WTC11 (cell line): Measurements from ENCODE around the gene SPOP. TPM values are rescaled to one million over a fixed set of nuclear protein-coding genes. Genes with fewer than 3 reads are reported as not detected.

Experiments
- ATAC-seq: fragments of 200-7000 bp; cut with Tn5 transposase; 2 replicates; pipeline ENCODE4 v1.10.0; 2021; ENCODE audit warnings: mild to moderate bottlenecking, moderate library complexity
- CTCF ChIA-PET: fragments of 300-600 bp; sonication (Branson Sonifier 250); formaldehyde crosslinking; loops from one replicate; lab custom pipeline; 2021; ENCODE audit warnings: antibody characterized with exemption; lab: Charles Lee
- POLR2A ChIA-PET: fragments of 350-600 bp; sonication (Branson Sonifier 250); formaldehyde crosslinking; loops from one replicate; lab custom pipeline; 2021; ENCODE audit warnings: antibody characterized with exemption; lab: Charles Lee
- DNase-seq: peaks from one replicate; pipeline ENCODE4 v3.0.0; 2021; ENCODE audit warnings: low spot score
- H3K27ac Mint-ChIP-seq: 2 replicates; pipeline ENCODE4 v1.8.0; 2021; ENCODE audit warnings: mixed read lengths
- H3K27me3 Mint-ChIP-seq: 2 replicates; pipeline ENCODE4 v1.8.0; 2021; ENCODE audit warnings: low read depth, mild to moderate bottlenecking, moderate library complexity, mixed read lengths
- H3K36me3 Mint-ChIP-seq: 2 replicates; pipeline ENCODE4 v1.8.0; 2021; ENCODE audit warnings: mixed read lengths
- H3K4me1 Mint-ChIP-seq: 2 replicates; pipeline ENCODE4 v1.8.0; 2022; ENCODE audit warnings: mixed read lengths
- H3K4me3 Mint-ChIP-seq: 2 replicates; pipeline ENCODE4 v1.8.0; 2021; ENCODE audit warnings: mild to moderate bottlenecking, moderate library complexity, mixed read lengths
- H3K9me3 Mint-ChIP-seq: 2 replicates; pipeline ENCODE4 v1.8.0; 2021; ENCODE audit warnings: mixed read lengths
- AFF4 ChIP-seq: sonication (generic); formaldehyde crosslinking; IDR thresholded peaks from 2 replicates; pipeline ENCODE4 v1.8.1; 2023; ENCODE audit warnings: mild to moderate bottlenecking, missing genetic modification reagents, borderline replicate concordance
- AR ChIP-seq: fragments of 250-450 bp; sonication (Bioruptor Pico); IDR thresholded peaks from 2 replicates; pipeline ENCODE4 v1.9.0; 2021; ENCODE audit warnings: mild to moderate bottlenecking
- E2F4 ChIP-seq: sonication (generic); formaldehyde crosslinking; IDR thresholded peaks from 2 replicates; pipeline ENCODE4 v1.8.1; 2022; ENCODE audit warnings: low read depth, mild to moderate bottlenecking, moderate library complexity, missing genetic modification reagents, borderline replicate concordance
- FOXK1 ChIP-seq: sonication (generic); formaldehyde crosslinking; IDR thresholded peaks from 2 replicates; pipeline ENCODE4 v1.8.0; 2022; ENCODE audit warnings: mild to moderate bottlenecking, moderate library complexity, missing genetic modification reagents
- FOXP4 ChIP-seq: sonication (generic); formaldehyde crosslinking; IDR thresholded peaks from 2 replicates; pipeline ENCODE4 v1.8.0; 2022; ENCODE audit warnings: mild to moderate bottlenecking, missing genetic modification reagents
- JUN ChIP-seq: sonication (generic); formaldehyde crosslinking; IDR thresholded peaks from 2 replicates; pipeline ENCODE4 v1.8.0; 2023; ENCODE audit warnings: mild to moderate bottlenecking, missing genetic modification reagents
- MLX ChIP-seq: sonication (generic); formaldehyde crosslinking; IDR thresholded peaks from 2 replicates; pipeline ENCODE4 v1.8.1; 2023; ENCODE audit warnings: mild to moderate bottlenecking, missing genetic modification reagents, moderate library complexity
- OVOL2 ChIP-seq: fragments of 250-450 bp; sonication (Bioruptor Pico); IDR thresholded peaks from 2 replicates; pipeline ENCODE4 v1.9.0; 2021; ENCODE audit warnings: mild to moderate bottlenecking, borderline replicate concordance
- USF1 ChIP-seq: sonication (generic); formaldehyde crosslinking; IDR thresholded peaks from 2 replicates; pipeline ENCODE4 v1.8.0; 2022; ENCODE audit warnings: mild to moderate bottlenecking, missing genetic modification reagents
- ZNF138 ChIP-seq: sonication (generic); formaldehyde crosslinking; conservative IDR thresholded peaks from 2 replicates; pipeline ENCODE4 v1.8.1; 2022; ENCODE audit warnings: mild to moderate bottlenecking, moderate library complexity, missing genetic modification reagents
- total RNA-seq: library from RNA; stranded (reverse); gene quantifications from 3 replicates; pipeline ENCODE4 v1.2.3, GENCODE V29; 2021

The SPOP gene
- total RNA-seq, 1 experiment from 2014 or later: 19.2 TPM

- Mint-ChIP-seq H3K4me3 (no peak overlapping the region), H3K27me3 (no peaks in the 10 kb centered on the region), H3K4me1 (no peaks in the 10 kb centered on the region), H3K27ac (no peak overlapping the region), H3K9me3 (no peaks in the 10 kb centered on the region), H3K36me3 (peaks cover 54% of the 10 kb centered on the region)
- no peak for TF ChIP-seq JUN (CRISPR knock-in tag)
- no peak for TF ChIP-seq FOXK1 (CRISPR knock-in tag)
- TF ChIP-seq FOXP4: no peak
- no peak for TF ChIP-seq USF1
- no peak for TF ChIP-seq AR (CRISPR knock-in tag)
- TF ChIP-seq AFF4: no peak
- no peak for TF ChIP-seq ZNF138 (CRISPR knock-in tag)
- TF ChIP-seq OVOL2 (CRISPR knock-in tag): no peak
- ChIA-PET POLR2A (no interaction called here), CTCF (interaction anchor here (1.0 to 1.1 kb wide), 3 partner anchors 9 to 149 kb away, joined by 3 read pairs; partner anchors contain the start of gene SLC35B1)
- ATAC-seq (no peak), DNase-seq (no peak)
Observed at GRCh38 chr17:49716668-49717364, 38.9 kb upstream of the SPOP start.

GRCh38 chr17:49715717-49716279 is 37.9 kb upstream of the SPOP start:
- DNase-seq (no peak), ATAC-seq (no peak)
- no peak overlapping the region for H3K27ac Mint-ChIP-seq
- no peaks in the 10 kb centered on the region for H3K4me1 Mint-ChIP-seq
- H3K4me3 Mint-ChIP-seq: no peak overlapping the region
- peaks cover 54% of the 10 kb centered on the region for H3K36me3 Mint-ChIP-seq
- TF ChIP-seq JUN (CRISPR knock-in tag) (no peak), MLX (CRISPR knock-in tag) (no peak), E2F4 (CRISPR knock-in tag) (no peak)
- TF ChIP-seq, all 79 proteins: peak for 0
- no peaks in the 10 kb centered on the region for H3K9me3 Mint-ChIP-seq
- ChIA-PET CTCF (interaction anchor here (1.0 kb wide), 2 partner anchors 145 to 148 kb away, joined by 3 read pairs; no protein-coding TSS in a partner anchor), POLR2A (no interaction called here)
- no peaks in the 10 kb centered on the region for H3K27me3 Mint-ChIP-seq
